ENCODE data around the gene SEMA6A.

SEMA6A gene

DNA sequence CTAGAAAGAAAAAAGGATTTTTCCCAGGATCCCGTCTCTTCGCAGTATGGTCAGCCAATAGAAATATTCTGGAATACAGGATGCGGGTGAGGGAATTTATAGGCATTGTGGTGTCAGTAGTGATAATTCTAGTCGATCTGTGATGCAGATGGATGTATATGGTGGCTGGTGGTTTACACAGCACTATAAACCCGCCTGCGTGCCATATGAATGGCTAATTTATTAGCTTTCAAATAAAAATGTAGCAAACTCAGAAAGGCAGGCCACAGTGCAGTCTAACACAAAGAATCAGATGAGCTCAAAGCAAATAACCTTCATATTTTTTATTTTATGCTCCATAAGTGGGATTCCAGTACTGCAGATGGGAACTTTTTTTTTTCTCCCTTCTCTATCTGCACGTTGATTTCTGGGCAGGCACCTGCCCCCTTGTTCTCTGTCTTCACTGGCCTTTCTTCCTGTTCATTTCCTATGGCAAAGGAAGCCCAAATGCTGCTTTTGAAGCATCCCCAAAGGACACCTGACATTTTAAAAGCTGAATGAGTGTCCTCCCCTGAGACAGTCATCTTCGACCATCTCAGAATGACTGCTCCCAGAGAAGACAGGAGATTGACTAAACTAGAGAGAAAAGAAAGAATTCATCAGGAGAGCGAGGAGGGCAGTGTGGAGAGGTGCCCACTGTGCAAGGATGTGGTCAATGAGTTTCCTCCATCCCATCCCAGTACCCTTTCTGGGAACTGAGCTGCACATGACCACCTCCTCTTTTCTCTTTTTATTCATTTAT, 52.1 kb downstream of the SEMA6A start:
- DNase-seq: no peak
- TF ChIP-seq, protein P1, sequence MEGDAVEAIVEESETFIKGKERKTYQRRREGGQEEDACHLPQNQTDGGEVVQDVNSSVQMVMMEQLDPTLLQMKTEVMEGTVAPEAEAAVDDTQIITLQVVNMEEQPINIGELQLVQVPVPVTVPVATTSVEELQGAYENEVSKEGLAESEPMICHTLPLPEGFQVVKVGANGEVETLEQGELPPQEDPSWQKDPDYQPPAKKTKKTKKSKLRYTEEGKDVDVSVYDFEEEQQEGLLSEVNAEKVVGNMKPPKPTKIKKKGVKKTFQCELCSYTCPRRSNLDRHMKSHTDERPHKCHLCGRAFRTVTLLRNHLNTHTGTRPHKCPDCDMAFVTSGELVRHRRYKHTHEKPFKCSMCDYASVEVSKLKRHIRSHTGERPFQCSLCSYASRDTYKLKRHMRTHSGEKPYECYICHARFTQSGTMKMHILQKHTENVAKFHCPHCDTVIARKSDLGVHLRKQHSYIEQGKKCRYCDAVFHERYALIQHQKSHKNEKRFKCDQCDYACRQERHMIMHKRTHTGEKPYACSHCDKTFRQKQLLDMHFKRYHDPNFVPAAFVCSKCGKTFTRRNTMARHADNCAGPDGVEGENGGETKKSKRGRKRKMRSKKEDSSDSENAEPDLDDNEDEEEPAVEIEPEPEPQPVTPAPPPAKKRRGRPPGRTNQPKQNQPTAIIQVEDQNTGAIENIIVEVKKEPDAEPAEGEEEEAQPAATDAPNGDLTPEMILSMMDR (IDR thresholded peaks at IDR 0.05; ENCODE audit: low read depth, low read length): no peak
- H3K27me3 ChIP-seq (ENCODE audit: insufficient read depth, low read depth, severe bottlenecking): no peaks in the 10 kb centered on the region
- no peak overlapping the region for H3K4me3 ChIP-seq (ENCODE audit: low read depth, low read length)
- H3K9me3 ChIP-seq (ENCODE audit: severe bottlenecking): no peaks in the 10 kb centered on the region
- no peak overlapping the region for H3K27ac ChIP-seq
- no peaks in the 10 kb centered on the region for H3K36me3 ChIP-seq

DNA sequence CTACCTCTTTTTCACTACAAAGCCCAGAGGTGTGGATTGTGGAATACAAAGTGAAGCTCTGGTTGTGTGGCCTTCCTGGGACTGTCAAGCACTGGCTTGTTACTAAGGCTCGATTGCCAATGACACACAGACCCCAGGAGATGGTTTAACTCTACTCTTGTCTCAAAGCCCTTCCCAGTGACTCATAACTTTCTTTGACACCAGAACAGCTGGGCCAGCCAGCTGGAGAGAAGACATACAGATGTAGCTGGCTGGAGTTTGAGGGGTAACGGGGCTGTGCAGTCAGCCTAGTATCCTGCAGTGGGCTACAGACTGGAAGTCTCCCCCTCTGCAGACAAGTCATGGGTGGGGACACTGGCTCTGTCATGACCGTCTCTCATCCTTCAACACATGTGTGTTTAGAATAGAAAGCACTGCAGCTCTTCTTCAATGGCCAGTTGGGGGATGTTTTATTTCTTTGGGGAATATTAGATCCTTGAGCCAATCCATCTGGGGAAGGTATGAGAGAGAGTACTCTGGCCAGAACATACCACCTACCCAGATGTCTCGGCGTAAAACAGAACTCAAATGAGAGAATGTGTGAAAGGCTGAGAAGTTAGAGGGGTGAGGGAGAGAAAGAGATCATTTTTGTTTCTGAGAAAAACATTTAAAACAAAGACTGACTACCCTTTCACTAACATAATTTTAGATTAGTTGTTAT, 53.3 kb downstream of the SEMA6A start:
- no peaks in the 10 kb centered on the region for H3K36me3 ChIP-seq
- H3K27me3 ChIP-seq (ENCODE audit: insufficient read depth, low read depth, severe bottlenecking): no peaks in the 10 kb centered on the region
- H3K9me3 ChIP-seq (ENCODE audit: severe bottlenecking): no peaks in the 10 kb centered on the region
- H3K4me3 ChIP-seq (ENCODE audit: low read depth, low read length): no peak overlapping the region
- no peak overlapping the region for H3K27ac ChIP-seq
- TF ChIP-seq, protein P1 (IDR thresholded peaks at IDR 0.05; ENCODE audit: low read depth, low read length): no peak
- DNase-seq: no peak

DNA sequence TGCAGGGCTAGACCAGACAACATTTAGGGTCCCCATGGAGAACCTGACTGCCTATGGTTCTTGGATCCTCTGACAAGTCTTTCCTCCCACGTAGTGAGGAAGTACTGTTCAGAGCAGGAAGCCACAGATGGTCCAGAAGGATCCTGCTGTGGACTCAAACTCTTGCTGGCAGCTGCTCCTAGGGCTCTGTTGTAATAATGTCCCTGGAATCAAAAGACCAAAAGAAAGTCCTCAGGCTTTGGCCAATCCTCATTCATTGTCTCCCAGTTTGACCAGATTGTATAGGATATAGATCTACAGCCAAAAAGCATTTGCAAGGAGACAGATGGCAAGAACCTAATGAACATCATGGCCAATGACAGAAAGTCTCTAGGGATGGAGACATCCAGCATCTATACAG, 53.9 kb downstream of the SEMA6A start:
- H3K27me3 ChIP-seq (ENCODE audit: insufficient read depth, low read depth, severe bottlenecking): no peaks in the 10 kb centered on the region
- no peaks in the 10 kb centered on the region for H3K9me3 ChIP-seq (ENCODE audit: severe bottlenecking)
- H3K27ac ChIP-seq: no peak overlapping the region
- TF ChIP-seq, protein P1 (IDR thresholded peaks at IDR 0.05; ENCODE audit: low read depth, low read length): no peak
- H3K36me3 ChIP-seq: no peaks in the 10 kb centered on the region
- no peak for DNase-seq
- H3K4me3 ChIP-seq (ENCODE audit: low read depth, low read length): no peak overlapping the region

DNA sequence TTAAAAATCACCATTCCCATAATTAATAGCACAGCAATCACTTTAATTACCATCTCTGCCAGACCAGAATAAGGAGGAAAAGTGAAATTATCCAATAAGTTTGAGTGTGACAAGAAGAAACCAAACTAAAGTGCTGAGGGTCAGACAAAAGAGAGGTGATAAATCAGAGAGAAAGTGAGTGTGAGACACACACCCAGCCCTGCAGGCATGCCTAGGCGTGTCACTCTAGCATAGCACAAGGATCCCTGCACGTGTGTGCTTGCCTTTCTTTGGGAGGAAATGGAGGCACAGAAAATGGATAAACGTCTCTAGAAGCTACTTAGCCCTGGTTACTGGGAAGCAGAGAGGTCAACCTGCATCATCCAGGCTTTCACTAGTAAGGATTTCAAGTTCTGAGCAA, 56.2 kb downstream of the SEMA6A start:
- no peaks in the 10 kb centered on the region for H3K9me3 ChIP-seq (ENCODE audit: severe bottlenecking)
- no peak overlapping the region for H3K4me3 ChIP-seq (ENCODE audit: low read depth, low read length)
- TF ChIP-seq, protein P1 (IDR thresholded peaks at IDR 0.05; ENCODE audit: low read depth, low read length): no peak
- no peaks in the 10 kb centered on the region for H3K27me3 ChIP-seq (ENCODE audit: insufficient read depth, low read depth, severe bottlenecking)
- H3K27ac ChIP-seq: no peak overlapping the region
- no peaks in the 10 kb centered on the region for H3K36me3 ChIP-seq
- DNase-seq: no peak

DNA sequence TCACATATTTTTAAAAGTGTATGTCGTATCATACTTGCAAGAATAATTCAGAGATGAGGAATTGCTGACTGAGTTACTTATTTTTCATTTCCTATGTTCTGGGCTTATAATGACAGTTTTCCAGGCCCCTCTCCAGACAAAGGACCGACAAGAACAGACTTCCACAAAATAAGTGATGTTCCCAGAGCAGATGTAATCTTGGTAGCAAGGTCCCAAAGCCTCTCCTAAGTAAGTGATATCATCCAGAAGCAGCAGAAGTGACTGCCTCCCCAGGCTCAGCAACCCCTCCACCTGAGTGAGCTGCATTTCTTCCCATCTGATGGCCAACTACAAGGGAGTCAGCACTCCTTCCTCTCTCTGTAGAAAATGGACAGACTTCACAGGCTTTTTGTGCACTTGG, 57.1 kb downstream of the SEMA6A start:
- Histone ChIP-seq H3K4me3 (ENCODE audit: low read depth, low read length) (no peak overlapping the region), H3K27me3 (ENCODE audit: insufficient read depth, low read depth, severe bottlenecking) (no peaks in the 10 kb centered on the region), H3K27ac (no peak overlapping the region), H3K9me3 (ENCODE audit: severe bottlenecking) (no peaks in the 10 kb centered on the region), H3K36me3 (no peaks in the 10 kb centered on the region)
- DNase-seq: no peak
- TF ChIP-seq, protein P1 (IDR thresholded peaks at IDR 0.05; ENCODE audit: low read depth, low read length): no peak
